Fibroblast of upper back skin (primary cell): ENCODE results near the gene ASTN2.

ENCODE experiments used
- DNase-seq: peaks from one replicate; pipeline ENCODE4 v3.0.0-alpha.2; 2013

Gene ASTN2

GRCh38 chr9:117234103-117234502 lies 180.8 kb downstream of the ASTN2 start:
- DNase-seq, result no peak

GRCh38 chr9:117233016-117233415 lies 181.8 kb downstream of the ASTN2 start:
- DNase-seq, result no peak

GRCh38 chr9:117232281-117232680 lies 182.6 kb downstream of the ASTN2 start:
- no peak for DNase-seq

- DNase-seq, result no peak
These were observed 183.8 kb downstream of the ASTN2 start for GRCh38 chr9:117231012-117231411.

- DNase-seq, result no peak
These were observed 190.2 kb downstream of the ASTN2 start for GRCh38 chr9:117224695-117225094.

GRCh38 chr9:117218951-117219350 lies 195.9 kb downstream of the ASTN2 start:
- DNase-seq, result no peak

GRCh38 chr9:117214416-117214815 lies 200.4 kb downstream of the ASTN2 start:
- no peak for DNase-seq

GRCh38 chr9:117211280-117211679 lies 203.6 kb downstream of the ASTN2 start:
- DNase-seq, result no peak

GRCh38 chr9:117205806-117206205 lies 209.1 kb downstream of the ASTN2 start:
- no peak for DNase-seq

GRCh38 chr9:117204971-117205370 lies 209.9 kb downstream of the ASTN2 start:
- no peak for DNase-seq

GRCh38 chr9:117191504-117192261 lies 223.2 kb downstream of the ASTN2 start:
- no peak for DNase-seq

GRCh38 chr9:117189121-117189520 lies 225.7 kb downstream of the ASTN2 start:
- peak; percentile 28 for DNase-seq

- DNase-seq, result no peak
These were observed 226.5 kb downstream of the ASTN2 start for GRCh38 chr9:117188394-117188793.

GRCh38 chr9:117187498-117187897 lies 227.4 kb downstream of the ASTN2 start:
- DNase-seq, result no peak

- no peak for DNase-seq
These were observed 230.7 kb downstream of the ASTN2 start for GRCh38 chr9:117184173-117184572.

- no peak for DNase-seq
These were observed 232.8 kb downstream of the ASTN2 start for GRCh38 chr9:117182046-117182445.

- no peak for DNase-seq
These were observed 233.9 kb downstream of the ASTN2 start for GRCh38 chr9:117180896-117181445.

GRCh38 chr9:117178596-117179375 lies 236.1 kb downstream of the ASTN2 start:
- DNase-seq, result peak; percentile 57

- no peak for DNase-seq
These were observed 244.3 kb downstream of the ASTN2 start for GRCh38 chr9:117170567-117170966.

- no peak for DNase-seq
These were observed 245.7 kb downstream of the ASTN2 start for GRCh38 chr9:117169089-117169621.

GRCh38 chr9:117164512-117164911 lies 250.3 kb downstream of the ASTN2 start:
- no peak for DNase-seq

GRCh38 chr9:117160254-117160653 lies 254.6 kb downstream of the ASTN2 start:
- DNase-seq, result no peak

GRCh38 chr9:117156771-117157535 lies 257.9 kb downstream of the ASTN2 start:
- no peak for DNase-seq
